Activated T-helper 1 cell treated with anti-CD3 and anti-CD28 coated beads, Interleukin-2, amount 50 U/mL, for 16 hours (primary cell): ENCODE measurements around the gene ANO3.
"Not testable (repeated sequence)": the region's sequence is repeated elsewhere in the genome, so short reads cannot be mapped to it uniquely, and the experiment has no call there.

Experiments used
- DNase-seq, 2 donors: peaks; one replicate each; pipeline ENCODE4 v3.0.0-alpha.2; 2020; ENCODE audit warnings: low read depth in 1 of 2, low spot score in 1 of 2

Gene ANO3

GRCh38 chr11:26571861-26572654, 240.1 kb downstream of the ANO3 start, which contains the start of gene MUC15:
MUC15 (minus strand) TSS chr11:26572263; CDS start chr11:26567094, 5,169 bp downstream.
- no peak for DNase-seq

- no peak for DNase-seq
These were observed 241.0 kb downstream of the ANO3 start for GRCh38 chr11:26572770-26573402.

- no peak for DNase-seq
These were observed 242.0 kb downstream of the ANO3 start for GRCh38 chr11:26573896-26574295.

GRCh38 chr11:26575946-26576345, 244.0 kb downstream of the ANO3 start:
- no peak for DNase-seq

- DNase-seq, result no peak
These were observed 247.2 kb downstream of the ANO3 start for GRCh38 chr11:26578998-26579661.

- DNase-seq, result no peak
These were observed 247.8 kb downstream of the ANO3 start for GRCh38 chr11:26579683-26580082.

- no peak for DNase-seq
These were observed 249.0 kb downstream of the ANO3 start for GRCh38 chr11:26580929-26581328.

GRCh38 chr11:26583550-26583949, 251.6 kb downstream of the ANO3 start:
- DNase-seq, result no peak

GRCh38 chr11:26584818-26585217, 252.9 kb downstream of the ANO3 start:
- DNase-seq, result no peak

- no peak for DNase-seq
These were observed 255.1 kb downstream of the ANO3 start for GRCh38 chr11:26587073-26587472.

GRCh38 chr11:26593691-26594090, 261.8 kb downstream of the ANO3 start:
- no peak for DNase-seq

- not testable (repeated sequence) for DNase-seq
These were observed 263.4 kb downstream of the ANO3 start for GRCh38 chr11:26595207-26595865.

- DNase-seq, result not testable (repeated sequence)
These were observed 265.2 kb downstream of the ANO3 start for GRCh38 chr11:26597049-26597689.

GRCh38 chr11:26597899-26598298, 266.0 kb downstream of the ANO3 start:
- no peak for DNase-seq

GRCh38 chr11:26599425-26599824, 267.5 kb downstream of the ANO3 start:
- DNase-seq, result no peak

GRCh38 chr11:26599876-26600434, 268.0 kb downstream of the ANO3 start:
- no peak for DNase-seq

- DNase-seq, result no peak
These were observed 276.0 kb downstream of the ANO3 start for GRCh38 chr11:26607725-26608506.

- no peak for DNase-seq
These were observed 276.7 kb downstream of the ANO3 start for GRCh38 chr11:26608507-26609146.

- no peak for DNase-seq
These were observed 281.8 kb downstream of the ANO3 start for GRCh38 chr11:26613759-26614158.
